Left cardiac atrium (tissue), 4 donors: ENCODE results near the gene SERPINA6. TPM values are rescaled to one million over a fixed set of nuclear protein-coding genes. Genes with fewer than 3 reads are reported as not detected.
"Not testable (repeated sequence)": the region's sequence is repeated elsewhere in the genome, so short reads cannot be mapped to it uniquely, and the experiment has no call there.

Experiments
- ATAC-seq, 2 donors: fragments of 200-7000 bp; cut with Tn5 transposase; one replicate each; pipeline ENCODE4 v1.9.1; 2020; ENCODE audit warnings: mild to moderate bottlenecking in 2 of 2, moderate library complexity in 2 of 2
- DNase-seq: peaks from one replicate; pipeline ENCODE4 v3.0.0-alpha.2; 2020
- intact Hi-C, 2 donors: fragments of 100-400 bp; cut with DNase I; formaldehyde crosslinking; loops; one replicate each; pipeline versions ENCODE4 v1.14.1 to v1.15.1; 2022 to 2023
- total RNA-seq, 2 donors: library from RNA; stranded (reverse); fragmentation: NEBNext Ultra II Directional; extraction: Animal tissue kit (Norgen Biotek cat#: 25700); gene quantifications; one replicate each; pipeline ENCODE4 v1.2.1, GENCODE V29; 2021
- donor health status: DM: no; HTN: yes; CAD: no.
- donor health status: DM: no; HTN: yes; CAD: no; lungs with severe emphysema.
- donor health status: DM: yes; HTN: yes; CAD: no.
- donor health status: Dilated cardiomyopathy.

The SERPINA6 gene
- total RNA-seq, 2 donors from 2014 or later, result not detected

DNA sequence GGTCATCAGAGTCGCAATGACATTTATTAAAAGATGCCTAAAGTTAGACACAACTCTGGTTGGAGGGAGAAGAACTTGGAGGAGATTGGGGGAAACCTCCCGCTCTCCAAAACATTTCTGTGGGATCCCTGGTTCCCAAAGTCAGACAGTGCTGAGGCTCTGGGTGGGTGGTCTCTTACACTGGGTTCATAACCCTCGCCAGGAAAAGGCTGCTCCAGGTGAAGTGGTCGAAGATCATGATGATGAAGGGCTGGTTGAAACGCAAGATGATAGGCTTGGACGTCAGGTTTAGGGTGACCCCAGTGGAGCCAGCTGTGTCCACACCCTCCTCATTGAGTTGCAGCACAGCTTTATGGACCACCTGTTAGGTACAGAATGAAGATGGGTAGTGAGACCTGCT, 18.9 kb downstream of the SERPINA6 start:
- ATAC-seq (no peak), DNase-seq (no peak)
- intact Hi-C loops, result no loop called here

DNA sequence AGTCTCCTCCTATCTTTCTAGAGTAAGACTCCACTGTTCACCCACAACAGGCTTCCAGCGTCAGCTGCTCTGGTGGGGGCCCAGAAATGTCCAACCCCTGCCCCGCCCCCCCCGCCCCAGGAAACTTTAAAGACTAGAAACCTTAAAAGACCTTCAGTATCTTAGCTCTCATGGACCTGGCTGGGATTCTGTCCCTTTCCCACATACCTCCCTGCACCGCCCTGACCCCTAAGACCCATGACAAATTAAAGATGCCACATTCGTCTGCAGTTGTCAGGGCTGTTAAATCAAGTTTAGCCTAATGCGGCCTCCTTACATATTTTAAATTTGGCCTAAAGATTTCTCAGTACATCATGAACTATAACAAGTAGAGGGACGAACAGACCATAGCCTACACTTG, 20.0 kb downstream of the SERPINA6 start:
- no peak for DNase-seq
- no peak for ATAC-seq
- intact Hi-C loops, result no loop called here

DNA sequence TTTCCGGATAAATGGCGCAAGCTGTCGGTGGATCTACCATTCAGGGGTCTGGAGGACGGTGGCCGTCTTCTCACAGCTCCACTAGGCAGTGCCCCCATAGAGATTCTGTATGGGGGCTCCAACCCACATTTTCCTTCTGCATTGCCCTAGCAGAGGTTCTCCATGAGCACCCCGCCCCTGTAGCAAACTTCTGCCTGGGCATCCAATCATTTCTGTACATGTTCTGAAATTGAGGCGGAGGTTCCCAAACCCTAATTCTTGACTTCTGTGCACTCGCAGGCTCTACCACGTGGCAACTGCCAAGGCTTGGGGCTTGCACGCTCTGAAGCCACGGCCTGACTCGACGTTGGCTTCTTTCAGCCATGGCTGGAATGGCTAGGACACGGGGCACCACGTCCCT, 25.0 kb downstream of the SERPINA6 start:
- DNase-seq (no peak), ATAC-seq (no peak)
- intact Hi-C loops, result no loop called here

DNA sequence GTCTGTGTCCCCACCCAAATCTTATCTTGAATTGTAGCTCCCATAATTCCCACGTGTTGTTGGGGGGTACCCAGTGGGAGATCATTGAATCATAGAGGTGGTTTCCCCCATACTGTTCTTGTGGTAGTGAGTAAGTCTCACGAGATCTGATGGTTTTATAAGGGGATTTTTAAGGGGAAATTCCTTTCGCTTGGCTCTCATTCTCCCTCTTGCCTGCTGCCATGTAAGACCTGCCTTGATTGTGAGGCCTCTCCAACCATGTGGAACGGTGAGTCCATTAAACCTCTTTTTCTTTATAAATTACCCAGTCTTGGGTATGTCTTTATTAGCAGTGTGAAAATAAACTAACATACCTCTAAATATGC, 27.0 kb downstream of the SERPINA6 start:
- intact Hi-C loops, DNase-seq, ATAC-seq: not testable (repeated sequence)

DNA sequence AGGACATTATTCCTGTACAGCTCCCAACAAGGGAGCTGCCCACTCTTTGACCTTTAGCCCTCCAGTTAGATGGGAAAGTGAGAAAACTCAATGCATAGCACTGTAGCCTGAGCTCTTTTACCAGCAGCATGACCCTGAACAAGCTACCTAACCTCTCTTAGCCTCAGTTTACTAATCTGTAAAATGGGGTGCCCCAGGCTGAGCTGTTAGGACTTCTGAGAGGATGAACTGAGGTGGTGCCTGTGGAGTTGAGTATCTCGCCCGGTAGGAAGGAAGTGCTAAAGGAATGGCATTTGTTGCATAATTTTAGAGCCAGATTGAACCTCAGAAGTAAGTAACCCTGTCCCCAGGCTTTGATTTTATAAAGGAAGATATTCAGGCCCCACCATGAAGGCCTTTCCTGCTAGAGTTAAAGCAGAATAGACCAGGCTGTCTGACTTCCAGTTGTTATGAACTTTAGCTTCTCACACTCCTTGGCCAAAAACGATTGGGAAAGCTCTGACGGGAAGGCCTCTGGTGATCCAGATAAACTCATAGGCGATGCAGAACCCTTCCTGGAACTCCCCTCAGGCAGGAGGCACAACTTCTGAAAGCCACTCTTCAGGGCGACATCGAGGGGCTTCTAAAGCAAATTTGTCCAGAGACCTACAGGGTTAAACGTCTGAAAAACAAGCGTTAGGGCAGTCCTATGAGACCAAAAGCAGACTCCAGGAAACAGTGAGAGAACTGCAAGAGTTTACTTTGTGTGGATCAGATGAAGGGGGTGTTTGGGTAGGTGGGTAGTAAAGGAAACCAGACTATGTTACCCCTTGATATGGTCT, 27.6 kb downstream of the SERPINA6 start:
- DNase-seq (no peak), ATAC-seq (peak in 1 of 2 donors; percentile 55)
- intact Hi-C loops, result no loop called here

DNA sequence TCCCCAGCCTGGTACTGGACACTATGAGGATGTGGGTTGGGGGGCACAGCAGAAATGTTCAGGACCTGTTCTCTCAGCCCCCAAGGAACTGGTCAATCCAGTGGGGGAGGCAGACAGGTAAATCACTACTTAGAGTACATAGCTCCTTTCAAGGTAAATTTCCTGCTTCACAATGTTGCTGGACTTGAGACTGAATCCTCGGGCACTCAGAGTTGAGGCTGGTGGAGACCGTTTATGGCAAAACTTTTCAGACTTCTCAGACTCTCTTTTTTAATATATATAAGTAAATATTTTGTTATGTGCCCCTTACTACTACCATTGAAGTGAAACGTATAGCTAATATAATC, 29.6 kb downstream of the SERPINA6 start:
- DNase-seq, result no peak
- intact Hi-C loops, result no loop called here
- no peak for ATAC-seq

DNA sequence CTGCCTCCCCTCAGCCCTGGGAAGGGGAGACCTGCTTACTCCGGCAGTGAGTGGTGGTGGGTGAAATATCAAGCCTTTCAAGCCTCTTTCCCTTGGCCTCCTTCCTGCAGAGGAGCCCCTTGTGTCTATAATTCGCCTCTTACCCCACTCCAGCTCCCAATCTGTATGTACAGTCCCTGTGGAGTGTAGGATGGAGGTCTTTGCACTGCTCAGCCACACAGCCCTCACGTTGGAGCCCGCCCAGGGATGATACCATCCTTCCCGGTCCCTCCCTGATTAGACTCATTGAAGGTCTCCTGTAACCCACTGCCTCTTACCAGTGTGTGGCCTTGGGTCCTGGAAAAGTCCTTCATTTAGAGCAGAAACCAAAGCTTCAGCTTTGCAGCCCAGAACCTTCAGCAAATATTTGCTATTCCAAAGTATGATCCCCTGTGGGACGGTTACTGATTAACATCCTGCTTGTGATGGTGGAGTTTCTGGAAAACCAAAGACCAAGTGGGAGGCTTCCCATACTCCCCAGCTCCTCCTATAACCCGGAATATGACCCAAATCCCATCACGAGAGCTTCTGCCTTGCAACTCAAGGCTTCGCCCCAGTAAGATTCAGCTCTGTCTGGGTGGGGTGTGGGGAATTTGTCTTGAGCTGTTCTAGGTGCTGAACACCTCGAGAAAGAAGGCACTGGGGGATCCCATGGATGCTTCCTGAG, 30.1 kb downstream of the SERPINA6 start, which contains the start of gene SERPINA10:
Gene SERPINA10 (minus strand): TSS at position 397 of the 706 bp plus-strand sequence. CDS start 2,675 bp downstream, outside the sequence.
- DNase-seq (no peak), ATAC-seq (no peak)
- intact Hi-C loops, result no loop called here

DNA sequence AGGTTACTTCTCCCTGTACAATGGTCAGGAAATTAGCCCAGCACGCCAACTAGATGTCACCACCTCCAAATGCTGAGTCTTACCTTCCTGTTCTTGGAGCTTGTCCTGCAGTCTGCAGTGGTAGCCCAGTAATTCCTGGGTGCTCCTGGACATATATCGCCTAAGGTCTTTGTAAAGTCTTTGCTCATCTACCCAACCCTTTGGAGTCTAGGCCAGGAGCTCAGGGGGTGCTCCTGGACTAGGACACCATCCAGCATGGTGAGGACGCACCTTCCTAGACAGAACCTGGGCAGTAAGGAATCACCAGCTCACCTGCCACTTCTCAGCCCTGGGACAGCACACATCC, 30.6 kb downstream of the SERPINA6 start:
- intact Hi-C loops, result no loop called here
- DNase-seq (no peak), ATAC-seq (no peak)

DNA sequence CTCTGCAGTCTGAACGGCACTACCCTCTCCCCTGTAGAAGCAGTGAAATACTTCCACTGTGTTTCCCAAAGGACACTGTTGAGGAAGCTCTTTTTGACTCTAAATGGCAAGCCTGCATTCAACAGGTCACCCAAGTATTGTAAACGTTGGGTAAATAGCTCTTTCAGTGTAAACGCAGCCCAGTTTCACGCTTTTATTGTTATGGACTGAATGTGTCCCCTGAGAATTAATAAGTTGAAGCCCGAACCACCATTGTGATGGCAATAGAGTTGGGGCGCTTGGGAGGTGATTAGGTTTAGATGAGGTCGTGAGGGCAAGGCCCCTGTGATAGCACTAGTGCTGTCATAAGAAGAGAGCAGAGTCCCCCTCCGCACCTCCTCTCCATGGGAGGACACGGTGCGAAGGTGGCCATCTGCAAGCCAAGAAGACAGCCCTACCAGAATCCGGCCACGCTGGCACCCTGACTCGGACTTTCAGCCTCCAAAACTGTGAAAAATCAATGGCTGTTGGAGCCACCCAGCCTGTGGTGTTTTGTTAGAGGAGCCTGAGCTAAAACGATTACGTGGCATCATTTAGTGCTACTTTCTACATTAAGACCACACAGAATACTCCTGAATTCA, 31.1 kb downstream of the SERPINA6 start:
- ATAC-seq (no peak), DNase-seq (no peak)
- intact Hi-C loops, result no loop called here

DNA sequence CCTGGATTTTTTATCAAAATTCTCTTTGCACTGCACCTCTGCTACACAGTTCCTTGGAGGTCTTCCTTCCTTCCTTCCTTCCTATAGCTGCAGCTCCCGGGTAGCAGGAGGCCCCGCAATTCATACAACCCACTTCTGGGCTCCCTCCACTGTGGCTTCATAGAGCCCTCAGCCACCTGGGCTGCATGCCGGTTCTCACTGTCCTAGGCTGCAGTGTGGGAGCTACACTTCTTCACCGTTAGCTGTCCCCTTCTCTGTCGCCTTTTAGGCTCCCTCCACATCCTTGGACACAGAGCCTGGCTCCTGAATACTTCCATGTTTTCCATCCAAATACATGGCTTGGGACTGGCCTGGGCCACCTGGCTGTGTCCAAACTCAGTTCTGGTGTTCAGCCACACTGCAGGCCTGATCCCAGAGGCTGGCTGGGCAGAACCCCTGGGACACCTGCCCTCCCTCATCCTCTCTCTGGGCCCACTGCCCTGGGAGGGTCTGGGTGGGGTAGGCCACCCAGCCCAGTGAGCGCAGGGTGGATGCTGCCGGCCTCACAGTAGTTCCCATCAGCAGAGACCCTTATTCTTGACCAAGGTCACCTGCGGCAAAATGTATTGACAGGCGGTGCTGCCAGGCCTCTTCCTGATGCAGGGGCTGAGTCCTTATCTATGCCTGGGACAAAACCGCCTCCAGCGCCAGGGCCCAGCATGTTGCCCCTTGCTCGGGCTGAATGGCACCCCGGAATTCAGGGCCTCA, 31.8 kb downstream of the SERPINA6 start:
- intact Hi-C loops, result no loop called here

DNA sequence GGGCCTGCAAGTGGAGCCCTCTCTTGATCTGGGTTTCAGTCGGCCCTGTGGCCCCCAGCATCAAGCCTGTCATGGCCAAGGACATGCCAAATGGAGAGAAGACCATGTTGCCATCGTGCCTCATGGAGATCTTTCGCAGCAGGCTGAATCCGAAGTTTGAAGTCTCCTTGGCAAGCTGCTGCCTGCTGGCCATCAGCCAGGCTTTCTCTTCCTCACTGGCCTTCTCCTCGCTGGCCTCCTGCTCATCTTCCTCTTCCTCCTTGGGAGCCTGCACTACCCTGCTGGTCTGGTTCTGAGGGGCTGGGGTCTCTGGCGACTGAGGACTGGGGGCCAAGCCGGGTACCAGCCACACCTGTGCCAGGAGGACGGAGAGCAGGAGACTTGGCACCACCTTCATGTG, 32.9 kb downstream of the SERPINA6 start:
- intact Hi-C loops, result no loop called here
- ATAC-seq (no peak), DNase-seq (no peak)

More for the DNA sequence above, 31.8 kb downstream of the SERPINA6 start:
- no peak for ATAC-seq
- DNase-seq, result no peak

DNA sequence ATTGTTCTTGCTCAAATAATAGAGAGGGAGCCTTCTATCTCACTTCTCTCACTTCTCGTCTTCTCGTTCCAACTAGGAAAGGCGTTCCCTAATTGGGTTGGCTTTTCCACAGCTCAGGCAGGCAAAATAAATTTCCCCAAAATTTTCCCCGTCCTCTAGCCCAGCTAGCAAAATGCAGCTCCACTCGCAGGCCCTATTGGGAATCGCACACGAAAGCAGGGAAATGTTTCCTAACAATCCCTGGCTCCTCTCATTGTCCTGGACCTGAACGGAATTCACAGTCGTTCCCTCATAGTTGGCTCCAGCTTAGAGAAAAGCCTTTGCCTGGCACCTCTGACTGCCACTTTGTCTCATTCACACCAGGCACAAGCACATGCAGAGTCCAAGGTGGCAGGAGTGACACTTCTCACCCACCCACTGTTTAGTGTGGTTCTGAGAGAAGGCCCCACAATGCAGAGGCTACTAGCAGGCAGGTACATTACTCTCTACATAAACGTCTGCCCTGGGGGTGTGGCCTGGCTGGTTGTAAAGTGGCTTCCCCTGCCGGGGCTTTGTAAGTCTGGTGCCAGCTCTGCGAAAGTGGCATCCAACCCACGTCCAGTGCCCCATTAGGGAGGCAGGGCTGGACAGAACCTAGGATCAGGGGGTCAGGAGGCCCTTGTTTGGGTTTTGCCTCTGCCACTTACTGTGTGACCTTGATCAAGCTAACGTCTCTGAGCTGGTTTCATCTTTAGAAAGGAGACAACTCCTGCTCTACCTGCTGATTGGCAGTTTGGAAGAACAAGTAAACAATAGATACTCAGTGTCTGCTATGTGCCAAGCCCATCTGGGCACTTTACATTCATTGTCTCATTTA, 34.3 kb downstream of the SERPINA6 start:
- intact Hi-C loops, result no loop called here
- ATAC-seq, result peak in 1 of 2 donors; percentile 52
- no peak for DNase-seq

DNA sequence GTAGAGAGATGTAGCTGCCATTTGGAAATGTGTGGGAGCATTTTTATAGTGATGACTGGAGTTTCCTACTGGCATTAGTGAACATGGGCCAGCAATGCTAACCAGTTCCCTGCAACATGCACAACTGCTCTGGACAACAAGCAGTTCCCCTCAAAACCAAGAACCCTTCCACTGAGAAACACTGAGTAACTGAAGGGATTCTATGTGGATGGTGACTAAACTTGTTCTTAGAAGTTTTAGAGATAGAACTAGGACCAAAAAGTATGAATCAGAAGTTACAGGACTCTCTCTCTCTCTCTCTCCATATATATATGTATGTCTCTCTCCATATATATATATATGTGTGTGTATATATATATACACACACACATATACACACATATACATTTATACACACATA, 38.0 kb downstream of the SERPINA6 start:
- intact Hi-C loops, result no loop called here
- no peak for DNase-seq
- ATAC-seq, result no peak

DNA sequence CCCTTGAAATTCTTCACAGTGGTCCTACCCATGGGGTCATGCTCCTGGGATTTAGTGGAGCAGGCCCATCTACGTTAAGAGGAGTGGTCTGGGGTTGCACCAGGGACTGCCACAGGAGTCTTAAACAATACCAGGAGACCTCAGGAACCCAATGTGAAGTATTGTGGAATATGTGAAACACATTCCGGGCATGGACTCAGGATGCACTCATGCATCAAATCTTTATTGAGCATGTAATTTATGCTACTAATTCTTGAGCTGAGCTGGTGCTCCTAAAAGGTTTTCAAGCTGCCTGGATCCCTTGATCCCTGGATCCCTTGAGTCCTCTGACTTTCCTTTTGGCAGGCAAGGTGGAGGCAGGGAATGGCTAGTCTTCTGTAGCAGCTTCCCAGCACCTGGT, 38.9 kb downstream of the SERPINA6 start:
- no peak for DNase-seq
- intact Hi-C loops, result no loop called here
- no peak for ATAC-seq

DNA sequence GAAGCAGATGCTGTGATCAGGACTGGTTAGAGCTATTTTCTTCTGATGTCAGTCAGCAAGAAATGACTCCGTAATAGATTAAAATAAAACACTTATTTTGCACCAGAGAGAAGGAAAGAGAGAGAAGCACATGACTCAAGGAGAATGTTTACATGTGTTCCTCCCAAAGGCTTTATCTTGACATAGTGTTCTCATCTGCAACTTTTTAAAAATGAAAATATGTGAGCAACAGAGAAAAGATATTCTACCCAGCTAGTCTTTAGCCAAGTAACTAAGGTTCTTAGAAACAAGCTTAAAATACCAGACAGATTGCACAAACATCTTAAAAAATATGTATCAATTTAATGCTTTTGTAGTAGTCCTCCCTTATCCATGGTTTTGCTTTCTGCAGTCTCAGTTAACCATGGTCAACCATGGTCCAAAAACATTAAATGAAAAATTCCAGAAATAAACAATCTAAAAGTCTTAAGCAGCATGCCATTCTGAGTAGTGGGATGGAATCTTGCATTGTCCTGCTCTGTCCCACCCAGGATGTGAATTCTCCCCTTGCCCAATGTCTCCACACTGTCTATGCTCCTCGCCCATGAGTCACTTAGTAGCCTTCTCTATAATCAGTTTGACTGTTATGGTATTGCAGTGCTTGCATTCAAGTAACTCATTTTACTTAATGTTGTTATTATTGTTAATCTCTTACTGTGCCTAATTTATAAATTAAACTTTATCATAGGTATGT, 40.0 kb downstream of the SERPINA6 start:
- intact Hi-C loops, result no loop called here
- ATAC-seq (peak in 1 of 2 donors; percentile 72), DNase-seq (no peak)

DNA sequence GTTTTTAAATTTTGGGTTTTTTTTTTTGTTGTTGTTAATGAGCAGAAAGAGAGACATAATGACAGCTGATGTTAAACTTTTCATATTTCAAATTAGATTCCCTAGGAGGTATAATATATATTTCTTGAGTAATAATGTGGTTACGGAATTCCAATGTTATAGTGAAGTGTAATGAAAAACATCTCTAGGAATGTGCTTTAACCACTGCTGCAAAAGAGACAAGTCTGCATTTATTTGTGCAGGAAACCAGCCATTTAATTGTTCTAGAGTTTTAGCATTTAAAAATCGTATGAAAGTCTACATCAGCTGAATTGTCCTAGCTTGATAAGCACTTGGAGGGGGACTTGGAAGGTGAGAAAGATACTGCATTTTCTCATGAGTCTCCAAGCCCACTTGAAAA, 44.4 kb downstream of the SERPINA6 start:
- intact Hi-C loops, result no loop called here
- DNase-seq, result no peak
- ATAC-seq, result no peak

DNA sequence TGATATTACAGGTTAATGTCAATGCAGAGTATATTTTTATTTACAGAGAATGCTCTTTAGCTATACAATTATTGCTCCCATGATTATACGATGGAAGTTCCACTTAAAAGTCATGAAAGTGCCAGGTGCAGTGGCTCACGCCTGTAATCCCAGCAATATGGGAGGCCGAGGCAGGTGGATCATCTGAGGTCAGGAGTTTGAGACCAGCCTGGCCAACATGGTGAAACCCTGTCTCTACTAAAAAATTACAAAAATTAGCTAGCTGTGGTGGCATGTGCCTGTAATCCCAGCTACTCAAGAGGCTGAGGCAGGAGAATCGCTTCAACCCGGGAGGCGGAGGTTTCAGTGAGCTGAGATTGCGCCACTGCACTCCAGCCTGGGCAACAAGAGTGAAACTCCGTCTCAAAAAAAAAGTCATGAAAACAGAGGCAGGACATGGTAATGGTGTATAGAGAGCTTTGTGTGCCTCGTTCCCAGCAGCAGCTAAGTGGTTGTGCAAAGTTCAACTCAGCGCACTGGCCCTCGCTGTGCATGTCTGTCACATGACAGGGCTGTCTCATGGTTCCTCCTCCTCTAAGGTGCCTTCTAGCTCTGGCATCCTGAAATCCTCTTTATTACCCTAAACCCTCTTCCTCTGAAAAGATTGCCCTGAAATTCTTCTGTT, 46.1 kb downstream of the SERPINA6 start:
- intact Hi-C loops, DNase-seq, ATAC-seq: not testable (repeated sequence)

DNA sequence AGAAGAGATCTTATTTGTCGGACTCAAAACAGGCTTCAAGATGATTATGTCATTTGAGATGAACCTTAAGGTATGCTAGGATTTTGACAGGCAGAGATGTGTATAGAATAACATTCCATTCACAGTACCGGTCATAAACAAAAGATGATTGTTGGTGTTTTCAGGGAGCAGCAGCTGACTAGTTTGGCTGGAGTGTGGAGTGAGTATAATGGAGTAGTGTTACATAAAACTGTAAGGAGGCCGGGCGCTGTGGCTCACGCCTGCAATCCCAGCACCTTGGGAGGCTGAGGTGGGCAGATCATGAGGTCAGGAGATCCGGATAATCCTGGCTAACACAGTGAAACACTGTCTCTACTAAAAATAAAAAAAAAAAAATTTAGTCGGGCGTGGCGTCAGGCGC, 54.0 kb downstream of the SERPINA6 start:
- intact Hi-C loops, result no loop called here
- DNase-seq (no peak), ATAC-seq (no peak)
